H1 (cell line): Measurements from ENCODE around the gene SAG.

Source experiments
- CHD2 ChIP-seq: IDR thresholded peaks from 2 replicates; pipeline ENCODE4 v1.6.1; 2012; ENCODE audit warnings: low read length, improper control_type of control experiment
- CREB1 ChIP-seq: IDR thresholded peaks from 2 replicates; pipeline ENCODE4 v1.6.1; 2012; ENCODE audit warnings: inconsistent platforms
- CTCF ChIP-seq, 3 experiments: IDR thresholded peaks; 1 replicate in 2 of 3; 2 replicates in 1 of 3; pipeline versions ENCODE4 v1.5.1 to v1.6.1; 2011; ENCODE audit warnings: low read length in 3 of 3, mild to moderate bottlenecking in 3 of 3, inconsistent platforms in 2 of 3, low read depth in 1 of 3, moderate library complexity in 1 of 3; ENCODE audit not compliant: insufficient read depth in 1 of 3; ENCODE audit errors: control extremely low read depth in 1 of 3
- GABPA ChIP-seq: IDR thresholded peaks from 2 replicates; pipeline ENCODE4 v1.6.1; 2011; ENCODE audit warnings: mild to moderate bottlenecking, low read length, moderate library complexity, borderline replicate concordance; ENCODE audit not compliant: insufficient read depth
- POLR2A ChIP-seq, 2 experiments: IDR thresholded peaks; 1 replicate in 1 of 2; 2 replicates in 1 of 2; pipeline ENCODE4 v1.6.1; 2011; ENCODE audit warnings: low read depth in 2 of 2, low read length in 2 of 2, mild to moderate bottlenecking in 2 of 2; ENCODE audit errors: control extremely low read depth in 1 of 2
- RFX5 ChIP-seq: IDR thresholded peaks from 2 replicates; pipeline ENCODE4 v1.6.1; 2011; ENCODE audit warnings: low read depth, low read length, improper control_type of control experiment, borderline replicate concordance
- RNF2 ChIP-seq: fragments of 200-900, 300-1000 bp; sonication (generic); IDR thresholded peaks from 2 replicates; pipeline ENCODE4 v1.7.1; 2016; ENCODE audit warnings: borderline replicate concordance, low read depth, mild to moderate bottlenecking, antibody characterized with exemption, low read length; ENCODE audit not compliant: poor library complexity, severe bottlenecking; ENCODE audit errors: missing control alignments
- SIN3A ChIP-seq, 2 experiments: IDR thresholded peaks in 1 of 2; conservative IDR thresholded peaks in 1 of 2; 2 replicates each; pipeline ENCODE4 v1.6.1; 2011 to 2012; ENCODE audit warnings: low read length in 2 of 2, improper control_type of control experiment in 1 of 2, low read depth in 1 of 2, mild to moderate bottlenecking in 1 of 2
- SP4 ChIP-seq: IDR thresholded peaks from 2 replicates; pipeline ENCODE4 v1.6.1; 2012; ENCODE audit warnings: low read length, inconsistent platforms

GRCh38 chr2:233300401-233300800 lies 7.2 kb upstream of the SAG start:
- no peak for TF ChIP-seq POLR2A (IDR thresholded peaks at IDR 0.05; ENCODE audit: control extremely low read depth in 1 of 2, low read depth in 2 of 2, low read length in 2 of 2)
- no peak for TF ChIP-seq CREB1
- TF ChIP-seq SP4 = no peak
- no peak for TF ChIP-seq RFX5
- no peak for TF ChIP-seq CTCF (IDR thresholded peaks at IDR 0.05; ENCODE audit: control extremely low read depth in 1 of 3, insufficient read depth in 1 of 3, low read depth in 1 of 3, low read length in 3 of 3)
- TF ChIP-seq GABPA = no peak
- TF ChIP-seq RNF2 = no peak
- TF ChIP-seq SIN3A (conservative IDR thresholded peaks at IDR 0.05 in 1 of 2, IDR thresholded peaks at IDR 0.05 in 1 of 2; ENCODE audit: low read depth in 1 of 2, low read length in 2 of 2) = no peak
- TF ChIP-seq CHD2 = no peak
